ACHN (cell line): ENCODE data around the gene IL5.

Experiments used
- DNase-seq: peaks from one replicate; pipeline ENCODE4 v3.0.0-alpha.2; 2015
- in situ Hi-C: cut with HindIII; loops from 2 replicates; pipeline ENCODE4 v1.10.0; 2017; ENCODE audit warnings: low sequenced_read_pairs, low pct_ligation_motif_present, low pct_unique_long_range_greater_than_20kb

The IL5 gene

DNA sequence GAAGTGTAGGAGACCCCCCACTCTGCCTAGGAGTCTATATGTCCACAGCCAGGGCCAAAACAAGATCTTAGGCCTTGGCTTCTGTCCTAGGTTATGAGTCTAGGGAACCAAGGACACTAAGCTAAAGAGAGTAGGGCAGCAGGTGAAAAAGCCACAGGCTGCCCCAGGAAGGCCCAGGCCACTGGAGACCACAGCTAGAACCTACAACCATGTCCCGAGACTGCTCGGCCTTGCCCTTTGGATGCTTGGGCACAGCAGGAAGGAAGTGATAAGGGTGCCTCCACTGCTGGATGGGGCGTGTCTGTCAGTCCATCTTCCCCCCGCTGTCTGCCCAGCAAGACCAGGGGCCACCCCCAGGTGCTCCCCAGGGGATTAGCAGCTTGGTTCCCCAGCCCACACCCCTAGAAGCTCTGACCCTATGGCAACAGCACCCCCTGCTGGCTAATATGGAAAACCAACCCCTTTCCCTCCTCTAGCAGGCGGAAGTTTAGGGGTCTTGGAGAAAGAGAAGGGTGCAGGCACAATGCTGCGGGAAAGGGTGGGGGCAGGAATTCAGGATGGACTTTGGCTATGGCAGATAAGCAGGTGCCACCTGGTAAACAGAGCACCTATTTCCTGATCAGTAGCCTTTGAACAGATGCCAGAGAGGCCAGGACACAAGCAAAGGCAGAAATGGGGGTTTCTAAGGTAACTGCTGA is 42.2 kb downstream of the IL5 start:
- DNase-seq = peak; percentile 62
- in situ Hi-C loops = no loop called here

DNA sequence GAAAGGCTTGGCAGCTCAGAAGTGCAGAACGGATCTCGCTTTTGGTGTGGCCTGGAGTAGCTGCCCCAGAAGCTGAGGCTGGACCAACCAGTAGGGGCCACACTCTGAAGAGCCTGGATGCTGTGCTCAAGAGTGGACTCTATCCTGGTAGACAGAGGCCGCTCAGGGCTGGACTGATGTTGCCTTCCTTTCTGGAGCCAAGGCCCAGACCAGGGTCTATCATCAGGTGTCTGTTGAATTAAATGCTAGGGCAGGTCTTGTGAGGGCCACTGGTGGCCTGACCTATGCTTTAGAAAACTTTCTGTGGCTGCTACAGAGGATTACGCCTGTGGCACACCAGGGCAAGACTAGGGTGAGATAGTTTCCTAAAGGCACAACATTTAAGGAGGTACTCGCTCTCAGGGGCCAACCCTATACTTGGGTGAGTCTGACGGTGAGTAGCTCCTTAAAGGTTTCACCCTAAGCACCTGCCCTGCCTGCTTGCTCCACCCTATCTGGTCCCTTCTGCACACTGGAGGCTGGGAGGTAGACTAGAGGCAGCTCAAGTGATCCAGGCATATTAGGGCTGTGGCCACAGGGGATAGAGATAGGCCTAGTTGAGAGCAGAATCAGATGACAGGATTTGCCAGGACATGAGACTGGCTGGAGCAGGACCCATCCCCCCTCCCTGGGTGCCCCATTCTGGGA is 42.9 kb downstream of the IL5 start:
- in situ Hi-C loops = no loop called here
- DNase-seq = no peak

DNA sequence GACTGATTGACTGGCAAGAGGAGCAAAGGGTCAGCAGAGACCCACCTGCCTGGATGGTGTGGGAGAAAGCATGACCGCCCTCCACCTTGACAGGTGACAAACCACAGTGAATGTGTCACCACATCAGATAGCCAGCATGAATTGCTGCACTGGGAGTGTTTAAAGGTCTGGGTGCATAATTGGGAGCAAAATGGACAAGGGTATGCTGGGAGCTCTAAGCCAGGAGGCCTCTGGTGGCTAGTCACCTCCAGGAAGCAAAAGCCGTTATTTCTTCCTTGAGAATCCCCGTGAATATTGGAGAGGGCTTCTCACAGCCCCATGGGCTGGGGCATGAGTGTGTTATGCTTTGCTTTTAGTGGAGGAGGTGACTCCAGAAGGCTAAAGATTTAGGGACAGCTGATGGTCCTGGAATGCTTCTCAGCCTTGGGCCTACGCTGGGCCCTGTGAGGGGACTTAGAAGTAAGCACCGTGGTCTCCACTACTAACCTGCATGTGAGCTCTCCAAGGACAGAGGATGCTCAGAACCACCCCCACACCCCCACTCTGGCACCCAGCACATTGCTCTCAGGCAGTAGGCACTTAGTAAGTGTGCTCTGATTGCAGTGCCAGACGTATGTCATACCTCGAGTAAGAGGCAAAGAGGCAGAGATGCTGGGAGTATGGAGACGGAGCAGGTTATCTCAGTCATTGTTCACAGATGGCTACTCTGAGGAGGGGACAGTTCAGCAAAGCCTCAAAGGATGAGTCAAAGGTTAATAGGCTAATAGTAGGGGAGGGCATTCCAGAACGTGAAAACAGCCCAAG is 43.7 kb downstream of the IL5 start:
- no peak for DNase-seq
- in situ Hi-C loops = loop anchor here (25.0 kb wide), 1 partner anchor 112 kb away; no protein-coding TSS in a partner anchor

DNA sequence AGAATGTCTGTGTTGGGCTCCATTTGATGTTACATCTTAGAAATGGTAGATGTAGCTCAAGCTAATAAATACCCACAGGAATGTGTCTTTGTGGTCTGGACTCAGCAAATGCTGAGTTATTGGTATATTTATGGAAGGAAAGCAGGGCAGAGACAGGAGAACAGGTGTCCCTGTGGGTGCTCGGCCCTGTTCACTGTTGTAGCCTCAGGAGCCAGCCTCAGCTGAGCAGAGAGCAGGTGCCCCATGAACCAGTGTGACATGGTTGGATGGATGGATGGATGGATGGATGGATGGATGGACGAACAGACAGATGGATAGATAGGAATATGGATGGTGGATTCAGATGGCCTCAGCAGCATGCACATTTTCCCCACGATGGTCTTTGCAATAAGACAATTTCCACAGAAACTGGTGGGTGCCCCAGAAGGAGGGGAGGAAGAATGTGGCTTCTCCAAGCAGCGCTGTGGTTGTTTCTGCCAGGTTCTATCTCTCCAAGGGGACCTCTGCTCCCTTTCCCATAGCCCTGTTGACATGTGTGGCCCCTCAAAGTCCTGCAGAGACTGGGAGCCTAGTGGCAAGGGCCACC is 44.5 kb downstream of the IL5 start:
- DNase-seq = peak; percentile 35
- in situ Hi-C loops = loop anchor here (25.0 kb wide), 1 partner anchor 111 kb away; no protein-coding TSS in a partner anchor

DNA sequence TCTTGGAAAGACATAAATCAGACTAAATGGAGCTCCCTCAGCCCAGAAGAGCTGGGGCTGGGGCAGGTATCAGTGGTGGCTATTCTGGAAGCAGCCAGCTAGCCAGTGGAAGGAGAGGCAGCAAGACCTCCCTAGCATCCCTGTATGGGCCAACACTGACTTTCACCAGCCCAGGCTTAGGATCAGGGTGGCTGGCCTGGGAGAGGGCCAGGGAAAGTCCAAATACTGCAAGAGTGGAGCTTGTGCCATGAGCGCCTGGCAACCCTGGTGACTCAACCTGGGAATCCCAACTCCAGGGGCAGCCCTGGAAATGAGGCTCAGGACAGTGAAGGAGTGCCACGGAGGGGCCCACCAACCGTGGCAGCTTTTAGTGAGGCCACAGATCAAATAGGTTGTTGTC is 45.2 kb downstream of the IL5 start:
- DNase-seq = peak; percentile 76
- in situ Hi-C loops = loop anchor here (25.0 kb wide), 1 partner anchor 111 kb away; no protein-coding TSS in a partner anchor

DNA sequence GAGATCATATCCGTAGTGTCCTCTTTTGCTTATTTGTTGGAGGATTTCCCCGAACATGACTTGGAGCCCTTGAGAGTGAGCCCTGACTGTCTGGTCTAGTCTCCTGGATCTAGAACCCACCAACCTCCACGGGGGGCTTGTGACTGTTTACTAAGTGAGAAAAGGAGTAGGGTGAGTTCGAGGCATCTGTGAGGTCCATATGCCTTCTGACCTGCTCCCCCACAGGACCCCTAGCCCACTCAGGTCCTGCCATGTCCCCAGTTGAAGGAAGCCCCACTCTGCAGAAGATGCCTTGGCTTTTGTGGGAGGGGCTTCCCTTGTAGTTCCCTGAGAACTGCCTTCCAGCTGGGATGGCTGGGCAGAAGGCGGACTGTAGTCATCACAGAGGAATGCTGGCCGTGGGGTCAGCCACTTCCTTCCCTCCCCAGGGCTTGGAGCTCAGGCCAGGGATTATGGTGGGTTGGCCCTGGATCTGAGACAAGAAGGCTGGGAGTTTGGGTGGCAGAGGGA is 45.8 kb downstream of the IL5 start:
- peak; percentile 94 for DNase-seq
- in situ Hi-C loops = loop anchor here (25.0 kb wide), 1 partner anchor 110 kb away; no protein-coding TSS in a partner anchor

DNA sequence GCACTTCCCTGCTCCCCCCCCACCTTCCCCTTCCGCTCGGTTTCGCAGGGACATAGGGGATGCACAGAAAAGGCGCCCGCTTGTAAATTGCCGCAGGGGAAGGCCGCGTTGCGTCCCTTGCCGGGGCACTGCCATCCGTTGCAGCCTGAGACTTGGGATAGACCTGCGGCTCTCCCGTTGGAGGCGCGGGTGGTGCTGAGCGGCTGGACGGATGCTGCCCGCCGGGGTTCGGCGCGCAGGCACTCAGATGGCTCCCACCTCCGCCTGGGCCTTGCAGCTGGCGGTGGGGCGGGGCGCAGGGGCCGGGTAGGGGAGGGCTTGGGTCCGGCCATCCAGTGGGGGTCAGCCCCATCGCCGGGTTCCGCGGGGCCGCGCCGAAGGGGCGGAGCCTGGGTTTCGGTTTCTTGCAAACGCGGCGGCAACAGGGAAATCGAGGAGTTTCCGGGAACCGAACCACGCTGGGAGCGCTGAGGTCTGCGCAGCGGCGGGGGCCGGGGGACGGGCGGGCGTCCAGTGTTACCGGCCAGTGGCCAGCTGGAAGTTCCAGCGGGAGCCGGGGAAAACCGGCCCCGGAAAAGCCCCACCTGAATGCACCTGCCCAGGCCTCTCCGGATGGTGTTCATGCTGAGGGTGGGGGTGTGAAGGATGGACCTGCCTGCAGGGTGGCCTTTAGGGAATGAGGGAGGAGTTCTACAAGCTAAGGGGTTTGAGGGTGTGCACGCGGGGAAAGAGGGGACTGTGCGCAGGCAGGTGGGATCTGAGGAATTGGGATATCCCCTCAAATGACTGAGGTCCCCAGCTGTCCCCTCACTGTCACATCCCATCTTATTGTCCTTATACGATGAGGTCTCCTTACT is 46.5 kb downstream of the IL5 start:
- DNase-seq = peak; percentile 90
- in situ Hi-C loops = loop anchor here (25.0 kb wide), 1 partner anchor 110 kb away; no protein-coding TSS in a partner anchor

DNA sequence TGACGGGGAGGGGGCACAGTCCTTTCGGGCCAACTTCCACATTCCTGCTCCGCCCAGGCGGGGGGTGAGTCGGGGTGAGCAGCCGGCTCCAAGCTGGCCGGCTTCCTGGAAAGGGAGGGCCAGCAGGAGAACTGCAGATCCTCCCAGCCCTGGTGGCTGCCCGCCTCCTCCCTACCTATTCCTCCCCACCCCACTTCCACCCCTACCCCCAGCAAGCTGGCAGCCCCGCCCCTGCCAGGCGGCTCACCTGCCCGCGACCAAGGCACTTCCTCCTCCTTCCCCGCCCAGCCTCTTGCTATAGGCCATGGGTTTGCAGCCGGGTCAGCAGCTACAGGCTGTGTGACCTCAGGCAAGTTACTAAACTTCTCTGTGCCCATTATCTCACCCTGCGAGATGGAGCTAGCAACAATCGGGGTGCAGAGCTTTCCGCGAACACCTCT is 47.1 kb downstream of the IL5 start:
- peak; percentile 92 for DNase-seq
- in situ Hi-C loops = loop anchor here (25.0 kb wide), 1 partner anchor 109 kb away; no protein-coding TSS in a partner anchor

DNA sequence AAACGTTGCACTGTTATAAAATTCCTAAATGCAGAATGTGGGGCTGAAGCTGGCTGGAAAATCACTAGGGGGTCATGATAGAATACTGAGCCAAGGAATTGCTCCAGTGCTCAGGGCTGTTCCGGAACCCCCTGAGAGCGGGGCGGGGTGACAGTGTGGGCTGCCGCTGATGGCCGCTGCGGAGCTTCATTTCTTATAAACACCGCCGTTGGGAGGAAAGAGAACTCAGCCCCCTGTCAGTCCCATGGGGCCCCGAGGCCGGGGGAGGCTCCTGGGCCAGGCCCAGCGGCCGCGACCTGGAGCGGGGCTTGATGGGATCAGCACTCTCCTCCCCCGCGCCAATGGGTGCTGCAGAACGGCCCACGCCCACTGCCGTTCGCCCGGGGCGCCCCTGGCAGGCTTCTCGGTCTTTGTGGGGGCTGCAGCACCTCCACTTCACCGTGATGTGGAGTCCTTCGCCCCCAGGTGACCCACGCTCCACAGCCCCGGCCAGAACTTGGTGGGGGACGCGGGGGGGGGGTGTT is 47.6 kb downstream of the IL5 start:
- peak; percentile 86 for DNase-seq
- in situ Hi-C loops = loop anchor here (25.0 kb wide), 1 partner anchor 108 kb away; no protein-coding TSS in a partner anchor

DNA sequence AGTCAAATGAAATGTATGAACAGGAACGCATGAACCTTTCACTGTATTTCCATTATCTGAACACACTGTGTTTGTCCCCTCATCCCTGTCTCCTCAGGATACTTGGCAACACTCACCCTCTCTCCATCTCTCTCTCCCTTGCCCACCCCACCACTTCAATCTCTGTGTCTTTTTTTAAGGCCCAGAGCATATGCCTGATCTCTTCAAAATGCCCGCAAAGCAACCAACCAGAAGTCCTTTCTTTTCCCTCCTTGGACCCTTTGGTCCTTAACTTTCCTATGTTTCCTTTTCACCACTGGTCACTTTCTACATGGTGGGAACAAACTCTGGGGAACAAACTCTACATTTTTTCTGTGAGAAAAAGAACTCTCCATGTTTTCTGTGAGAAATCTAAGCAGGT is 49.5 kb downstream of the IL5 start:
- no peak for DNase-seq
- in situ Hi-C loops = loop anchor here (25.0 kb wide), 1 partner anchor 107 kb away; no protein-coding TSS in a partner anchor

DNA sequence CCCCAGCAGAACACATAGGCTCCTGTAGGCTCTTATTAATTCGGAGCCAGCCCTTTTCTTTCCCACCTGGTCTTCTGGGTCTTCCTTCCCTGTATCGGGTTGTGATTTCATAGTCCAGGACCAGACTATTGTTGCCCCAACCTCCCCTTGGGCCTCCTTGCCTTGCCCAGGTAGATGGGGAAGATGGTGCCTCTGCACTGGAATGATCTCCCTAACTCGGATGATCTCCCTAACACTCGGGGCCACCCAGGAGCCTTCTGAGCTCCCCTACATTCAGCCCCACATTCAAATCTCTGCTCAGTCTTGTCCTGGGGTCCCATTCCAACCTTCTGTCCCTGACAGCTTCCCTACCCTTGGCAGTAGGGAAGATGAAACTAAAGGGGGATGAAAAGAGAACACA is 50.1 kb downstream of the IL5 start:
- in situ Hi-C loops = loop anchor here (25.0 kb wide), 1 partner anchor 106 kb away; no protein-coding TSS in a partner anchor
- DNase-seq = no peak

DNA sequence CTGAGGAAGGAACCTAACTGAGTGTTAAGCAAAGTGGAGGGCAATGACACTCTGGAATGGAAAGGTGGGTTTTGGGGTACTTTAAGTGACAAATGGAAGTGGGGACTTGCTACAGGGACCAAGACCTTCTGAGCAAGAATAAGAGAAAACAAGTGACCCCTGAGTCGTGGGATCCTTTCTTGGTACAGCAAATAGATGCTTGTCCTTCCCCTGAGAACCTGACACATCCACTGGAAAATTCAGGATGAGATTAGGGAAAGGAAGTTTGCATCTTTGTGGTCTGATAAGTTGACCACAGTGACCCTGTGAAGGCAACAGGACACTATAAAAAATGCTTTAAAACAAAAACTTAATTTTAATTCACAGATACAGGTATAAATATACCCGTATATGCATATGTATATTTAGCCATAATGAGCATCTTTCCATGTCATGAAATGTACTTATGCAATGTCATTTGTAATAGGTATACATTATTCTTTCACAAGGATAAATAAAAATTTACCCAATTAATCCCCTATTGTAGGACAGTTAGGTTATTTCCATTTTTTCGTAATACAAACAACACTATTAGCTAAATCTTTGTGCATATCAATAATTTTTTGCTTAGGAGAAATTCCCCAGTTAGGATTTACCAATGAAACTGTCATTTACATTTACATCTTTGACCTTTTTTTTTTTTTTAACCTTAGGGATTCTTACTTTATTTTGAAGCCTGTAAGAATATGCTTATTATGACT is 50.8 kb downstream of the IL5 start:
- DNase-seq = no peak
- in situ Hi-C loops = loop anchor here (25.0 kb wide), 1 partner anchor 105 kb away; no protein-coding TSS in a partner anchor
